GM21717 (cell line): Measurements from ENCODE around the gene TMEM178A.
"Not testable (repeated sequence)": the region's sequence is repeated elsewhere in the genome, so short reads cannot be mapped to it uniquely, and the experiment has no call there.

Experiments
- ATAC-seq: cut with Tn5 transposase; IDR thresholded peaks from one replicate; pipeline ENCODE4 v1.9.1; 2021; ENCODE audit warnings: mild to moderate bottlenecking, moderate library complexity; ENCODE audit not compliant: unreplicated experiment

Gene TMEM178A

GRCh38 chr2:39647104-39647765 is 18.5 kb upstream of the TMEM178A start:
- ATAC-seq, result no peak

DNA sequence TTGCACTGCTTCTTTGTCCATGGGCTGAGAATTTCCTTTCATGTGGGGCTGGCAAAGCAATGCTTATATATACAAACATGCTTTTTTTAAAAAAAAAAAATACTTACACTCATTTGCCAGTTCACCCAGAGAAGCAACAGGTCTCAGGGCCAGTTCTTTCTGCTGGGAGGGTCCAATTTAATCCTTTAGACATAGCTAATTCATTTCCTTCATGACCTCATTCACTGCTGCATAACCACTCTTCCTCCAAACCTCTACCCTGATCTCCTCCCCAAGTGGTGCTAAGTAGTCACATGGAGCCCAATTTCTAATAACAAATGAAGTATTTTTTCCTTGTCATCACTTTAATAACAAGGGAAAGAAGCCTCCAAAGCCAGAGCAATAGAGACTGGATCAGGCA is 17.1 kb upstream of the TMEM178A start:
- no peak for ATAC-seq

DNA sequence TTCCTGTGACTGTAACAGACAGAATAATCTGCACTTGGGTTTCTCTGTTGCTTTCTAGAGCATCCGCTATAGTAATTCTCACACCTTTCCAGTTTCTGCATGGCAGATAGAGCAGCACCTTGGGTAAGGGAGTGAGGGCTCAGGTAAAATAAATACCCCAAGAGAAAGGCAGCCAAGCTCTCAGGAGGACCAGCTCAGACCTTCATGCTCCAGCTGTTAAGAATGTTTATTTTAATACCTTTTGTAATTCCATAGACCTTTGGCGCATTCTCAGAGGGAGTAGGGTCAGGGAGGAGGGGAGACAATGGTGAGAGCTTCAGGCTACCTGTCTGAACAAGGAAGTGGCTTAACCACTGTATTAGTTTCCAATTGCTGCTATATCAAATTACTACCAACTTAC is 16.2 kb upstream of the TMEM178A start:
- no peak for ATAC-seq

- ATAC-seq, result no peak
Observed at GRCh38 chr2:39650468-39650867, 15.2 kb upstream of the TMEM178A start.

GRCh38 chr2:39656215-39656614 is 9.5 kb upstream of the TMEM178A start:
- ATAC-seq, result not testable (repeated sequence)

DNA sequence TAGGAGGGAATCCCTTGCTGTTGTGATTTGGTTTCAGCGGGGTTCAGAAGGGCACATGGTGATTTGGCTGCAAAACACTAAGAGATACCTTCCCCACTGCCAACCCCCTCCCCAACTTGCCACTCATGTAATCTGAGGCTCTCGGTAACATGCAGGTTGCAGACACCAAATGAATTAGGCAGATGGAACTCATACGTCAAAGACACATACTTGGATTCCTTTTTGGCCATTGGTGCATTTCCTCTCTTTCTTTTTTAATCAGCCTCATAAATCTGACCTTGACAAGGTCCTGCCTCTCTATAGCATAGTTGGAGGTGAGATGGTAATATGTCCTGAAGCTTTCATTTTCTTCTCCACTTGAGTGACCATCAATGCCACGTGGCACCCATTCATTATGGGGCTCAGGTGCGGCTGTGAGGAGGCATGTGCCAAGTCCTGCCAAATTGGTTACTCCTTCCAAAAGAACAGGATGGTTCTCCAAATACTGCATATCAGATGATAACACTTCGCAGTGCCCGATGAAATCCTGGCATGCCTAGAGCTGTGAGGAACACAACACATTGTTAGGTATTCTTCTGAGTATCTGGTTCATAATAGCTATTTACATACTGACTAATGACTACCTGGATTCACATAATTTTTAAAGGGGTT is 8.3 kb upstream of the TMEM178A start:
- ATAC-seq, result no peak

GRCh38 chr2:39658371-39658770 is 7.3 kb upstream of the TMEM178A start:
- no peak for ATAC-seq

- no peak for ATAC-seq
Observed at GRCh38 chr2:39659765-39660611, 5.7 kb upstream of the TMEM178A start.

DNA sequence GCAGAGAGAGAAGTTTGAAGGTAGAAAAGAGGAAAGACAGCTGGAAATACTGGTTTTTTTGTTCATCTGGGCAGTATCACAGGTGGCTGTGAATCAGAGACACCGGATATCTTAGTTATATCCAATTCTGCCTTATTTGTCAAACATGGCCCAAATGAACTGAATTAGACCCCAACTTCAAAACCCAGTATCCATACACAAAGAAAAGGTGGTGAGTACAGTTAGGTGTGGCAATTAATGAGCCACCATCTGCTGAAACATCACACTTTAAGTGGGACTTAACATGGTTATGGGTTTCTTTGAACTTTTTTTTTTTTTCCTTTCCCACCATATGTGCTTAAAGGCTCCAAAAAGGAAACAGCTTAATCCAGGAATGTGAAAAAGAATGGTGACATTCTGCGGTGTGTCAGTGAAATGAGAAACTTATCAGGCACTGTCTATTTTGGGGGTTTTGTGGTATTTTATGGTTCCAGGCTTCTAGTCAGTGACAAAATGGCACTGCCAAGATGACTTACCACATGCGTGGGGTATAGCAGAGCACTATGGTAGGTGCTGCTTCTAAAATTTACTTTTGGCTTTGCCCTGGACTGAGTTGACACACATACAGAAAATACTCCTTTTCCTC is 5.0 kb upstream of the TMEM178A start:
- no peak for ATAC-seq

DNA sequence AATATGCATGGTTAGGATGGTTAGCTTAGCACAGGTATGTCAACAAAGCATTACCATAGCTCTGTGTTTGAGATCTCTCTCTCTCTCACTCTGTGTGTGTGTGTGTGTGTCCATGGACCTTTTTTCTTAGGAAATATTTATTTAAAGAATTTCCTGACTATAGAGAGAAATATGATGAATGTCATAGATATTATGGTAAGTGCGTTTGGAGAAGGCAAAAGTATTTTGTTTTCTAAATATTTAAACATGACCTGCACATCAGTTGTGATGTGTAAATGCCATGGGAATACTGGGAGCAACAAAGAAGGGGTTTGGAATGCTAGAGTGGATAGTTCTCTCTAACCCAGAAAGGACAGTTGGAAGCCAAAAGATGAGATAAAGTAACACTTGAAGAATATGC is 3.9 kb upstream of the TMEM178A start:
- ATAC-seq, result no peak

DNA sequence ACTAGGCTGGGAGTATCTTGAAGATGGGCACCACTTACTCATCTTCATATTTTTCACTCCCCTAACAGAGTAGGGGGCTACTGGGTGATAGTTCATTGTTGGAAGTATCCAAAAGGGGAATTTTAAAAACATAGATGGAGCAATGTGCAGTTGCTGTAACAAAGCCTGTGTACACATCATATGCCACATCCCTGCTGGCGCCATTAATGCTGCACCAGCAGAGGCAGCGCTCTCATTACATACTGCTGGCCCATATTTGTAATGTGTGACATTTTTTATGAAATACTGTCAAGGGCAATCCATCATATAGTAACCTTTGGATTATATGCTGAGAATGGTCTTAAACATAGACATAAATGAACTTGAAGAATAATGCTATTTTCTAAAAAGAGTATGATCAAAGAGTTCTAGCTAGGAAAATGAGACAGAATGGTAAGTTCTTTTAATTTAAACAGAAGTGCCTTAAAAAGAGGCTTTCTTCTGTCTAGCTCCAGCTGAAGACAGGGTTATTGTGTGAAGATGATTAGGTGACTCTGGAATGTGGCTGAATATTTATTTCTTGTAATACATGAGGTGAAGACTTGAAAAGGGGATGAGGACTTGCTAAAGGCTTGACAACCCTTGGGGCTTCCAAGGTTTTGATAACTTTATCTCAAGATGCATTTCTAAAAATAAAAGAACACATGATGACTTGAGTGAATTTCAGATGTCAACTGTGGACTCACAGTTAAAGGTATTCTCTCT is 2.4 kb upstream of the TMEM178A start:
- no peak for ATAC-seq

DNA sequence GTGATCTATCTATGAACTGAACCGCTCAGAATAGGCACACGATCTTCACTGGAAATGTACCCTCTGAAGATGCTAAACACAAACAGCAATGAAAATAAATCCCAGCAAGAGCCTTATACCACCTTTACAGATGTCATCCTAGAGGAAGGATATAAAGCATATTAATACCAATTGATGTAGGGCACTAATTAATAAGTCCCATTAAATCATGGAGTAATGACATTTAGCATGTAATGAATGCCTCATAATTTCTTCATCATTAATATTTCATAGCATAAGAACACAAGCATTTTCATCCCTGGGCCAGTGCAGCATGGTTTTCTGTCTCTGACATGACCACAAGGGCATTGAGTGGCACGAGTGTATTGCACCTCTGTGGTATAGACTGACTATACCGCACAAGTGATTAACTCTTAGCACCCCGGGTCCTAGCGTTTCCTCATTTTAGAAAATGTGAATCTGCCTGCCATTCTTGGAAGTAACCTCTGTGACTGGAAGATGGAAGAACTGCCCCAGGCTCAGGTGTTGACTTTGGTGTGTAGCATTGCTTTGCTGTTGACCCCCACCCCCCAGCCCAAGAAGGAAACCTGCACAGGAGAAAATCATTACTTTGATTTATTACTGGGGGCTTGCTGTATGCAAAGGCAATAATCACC is 1.4 kb upstream of the TMEM178A start:
- no peak for ATAC-seq

- ATAC-seq, result no peak
Observed at GRCh38 chr2:39664888-39665591, 677 bp upstream of the TMEM178A start.

DNA sequence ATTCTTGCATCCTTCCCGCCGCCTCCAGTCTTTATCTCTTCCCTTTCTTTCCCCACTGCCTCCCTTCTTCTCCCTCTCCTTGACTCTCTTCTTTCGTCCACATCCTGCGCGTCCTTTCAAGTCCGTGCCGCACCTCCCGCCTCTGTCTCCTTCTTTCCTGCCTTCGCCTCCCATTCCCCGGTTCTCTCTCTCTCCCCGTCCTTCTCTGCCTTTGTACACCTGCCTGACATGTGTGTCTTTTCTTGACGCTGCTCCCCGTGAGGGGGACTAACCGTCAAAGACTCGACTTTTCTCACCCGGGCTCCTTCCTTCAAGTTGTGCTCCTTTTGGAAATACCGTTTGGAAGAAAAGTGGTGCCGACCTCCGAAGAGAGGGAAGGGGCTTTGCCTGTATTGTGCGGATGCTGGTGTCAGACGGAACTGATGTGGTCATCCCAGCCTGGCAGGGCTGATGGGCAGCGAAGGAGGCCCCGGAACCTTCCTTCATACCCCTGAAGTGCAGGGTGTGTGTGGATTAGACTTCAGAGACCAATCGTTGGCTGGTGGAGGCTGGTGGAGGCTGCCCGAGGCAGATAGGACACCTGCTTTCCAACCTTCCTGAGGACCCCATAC is 879 bp downstream of the TMEM178A start:
- no peak for ATAC-seq

- no peak for ATAC-seq
Observed at GRCh38 chr2:39667104-39667885, 1.6 kb downstream of the TMEM178A start.

GRCh38 chr2:39667886-39668276 is 2.2 kb downstream of the TMEM178A start:
- no peak for ATAC-seq

DNA sequence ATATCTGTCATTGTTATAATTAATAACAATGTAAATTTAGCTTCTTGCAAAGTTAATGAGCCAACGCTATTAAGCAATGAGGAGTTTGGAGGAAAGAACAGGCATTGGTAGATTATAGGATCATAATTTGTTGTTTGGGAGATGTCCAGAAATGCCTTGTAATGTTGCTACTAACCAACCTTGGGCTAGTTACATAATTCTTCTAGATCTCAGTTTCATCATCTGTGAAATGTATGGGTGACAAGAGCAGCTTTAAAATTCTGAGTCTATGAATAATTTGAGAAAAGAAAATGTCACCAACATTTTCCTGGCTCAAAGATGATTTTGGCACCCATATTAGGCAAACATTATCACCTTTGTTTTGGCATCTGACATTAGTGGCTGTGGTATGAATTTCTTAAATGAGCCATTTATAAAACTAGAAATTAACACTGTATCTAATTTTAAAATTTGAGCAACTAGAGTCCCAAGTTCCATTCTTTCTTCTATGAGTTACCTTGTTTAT is 2.9 kb downstream of the TMEM178A start:
- no peak for ATAC-seq

DNA sequence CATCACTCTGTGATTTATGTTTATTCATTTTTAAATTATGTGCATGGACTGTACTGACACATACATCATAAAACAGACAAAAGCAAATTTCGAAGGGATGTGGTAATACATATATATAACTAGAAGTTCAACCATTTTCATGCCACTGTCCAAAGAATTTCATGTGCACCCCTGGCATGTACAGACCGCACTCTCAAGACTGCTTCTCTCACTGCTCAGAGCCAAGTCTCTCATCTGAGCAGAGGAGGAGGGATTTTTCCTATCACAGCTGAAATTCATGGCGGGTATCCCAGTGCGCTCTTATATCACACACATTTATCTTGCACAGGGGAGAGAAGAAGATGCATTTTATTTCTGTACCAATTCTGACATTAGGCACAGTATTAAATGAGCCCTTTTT is 5.9 kb downstream of the TMEM178A start:
- ATAC-seq, result no peak
